COLO829 (cell line): ENCODE data around the gene WDTC1.
A peak's percentile ranks its signal among the peaks of the same experiment; 100 is the strongest.
"Not testable (repeated sequence)": the region's sequence is repeated elsewhere in the genome, so short reads cannot be mapped to it uniquely, and the experiment has no call there.

ENCODE experiments used
- DNase-seq: peaks from one replicate; pipeline ENCODE4 v3.0.0; 2012; ENCODE audit warnings: low spot score

Gene WDTC1

DNA sequence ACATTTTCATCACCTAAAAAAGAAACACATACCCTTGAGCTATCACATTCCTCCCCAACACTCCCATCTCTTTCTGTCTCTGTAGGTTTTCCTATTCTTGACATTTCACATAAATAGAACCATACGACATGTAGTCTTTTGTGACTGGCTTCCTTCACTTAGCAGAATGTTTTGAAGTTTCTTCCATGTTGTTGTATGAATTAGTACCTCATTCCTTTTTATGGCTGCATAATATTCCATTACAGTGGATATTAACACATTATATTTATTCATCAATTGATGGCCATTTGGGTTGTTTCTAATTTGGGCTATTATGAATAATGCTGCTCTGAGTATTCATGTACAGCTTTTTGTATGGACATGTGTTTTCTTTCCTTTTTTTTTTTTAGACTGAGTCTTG, 11.8 kb downstream of the WDTC1 start:
- DNase-seq, result no peak

- DNase-seq, result no peak
Observed at GRCh38 chr1:27253596-27253995, 19.2 kb downstream of the WDTC1 start.

DNA sequence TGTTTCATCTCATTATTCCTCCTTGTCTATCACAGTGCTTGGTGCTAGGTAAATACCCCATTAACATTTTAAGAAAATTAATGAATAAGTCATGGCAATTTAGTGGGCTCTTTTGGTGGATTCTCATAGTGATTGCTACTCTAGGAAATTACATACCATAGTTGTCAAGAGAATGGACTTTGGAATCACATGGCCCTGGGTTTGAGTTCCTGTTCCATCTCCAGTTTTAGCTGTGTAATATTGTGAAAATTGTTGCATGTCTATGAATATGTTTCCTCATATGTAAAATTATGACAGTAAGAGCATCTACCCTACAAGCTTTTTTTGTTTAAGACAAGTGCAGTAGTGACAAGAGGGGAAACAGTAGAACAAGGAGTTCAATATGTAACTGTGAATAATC, 20.7 kb downstream of the WDTC1 start:
- DNase-seq, result no peak

DNA sequence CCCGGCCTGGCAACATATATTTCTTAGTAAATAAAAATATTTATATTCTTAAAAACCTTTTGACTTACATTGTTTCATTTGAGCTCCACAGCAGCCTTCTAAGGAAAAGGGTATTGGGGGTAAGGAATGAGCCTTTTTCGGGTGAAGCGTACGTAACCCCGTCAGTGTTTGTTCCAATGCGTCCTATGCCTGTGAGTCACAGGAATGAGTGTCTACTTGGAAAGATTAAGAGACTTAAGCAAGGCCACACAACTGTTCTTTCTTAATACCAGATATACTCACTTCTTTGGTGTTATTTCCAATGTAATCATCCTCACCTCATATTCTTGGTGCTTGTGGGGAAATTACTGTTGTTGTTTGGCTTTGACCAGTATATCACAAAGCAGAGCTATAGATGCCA, 22.7 kb downstream of the WDTC1 start:
- DNase-seq, result no peak

DNA sequence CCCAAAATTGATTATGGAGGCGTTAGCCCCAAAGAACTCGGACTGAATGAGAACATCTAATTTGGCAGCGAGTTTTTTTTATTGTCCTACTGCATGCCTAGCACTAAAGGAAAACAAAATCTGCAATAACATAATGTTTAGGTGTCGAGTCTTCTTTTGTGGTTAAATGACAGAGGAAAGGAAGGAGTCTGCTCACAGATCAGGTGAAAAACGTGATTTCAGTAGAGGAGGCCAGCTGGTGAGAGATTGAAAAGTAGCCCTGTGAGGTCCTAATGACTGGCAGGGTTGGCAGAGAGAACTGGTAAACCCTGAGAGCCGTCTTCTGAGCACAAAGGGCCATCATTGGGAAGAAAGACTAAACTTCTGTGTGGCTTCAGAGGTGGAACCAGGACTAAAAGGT, 24.2 kb downstream of the WDTC1 start:
- DNase-seq, result no peak

DNA sequence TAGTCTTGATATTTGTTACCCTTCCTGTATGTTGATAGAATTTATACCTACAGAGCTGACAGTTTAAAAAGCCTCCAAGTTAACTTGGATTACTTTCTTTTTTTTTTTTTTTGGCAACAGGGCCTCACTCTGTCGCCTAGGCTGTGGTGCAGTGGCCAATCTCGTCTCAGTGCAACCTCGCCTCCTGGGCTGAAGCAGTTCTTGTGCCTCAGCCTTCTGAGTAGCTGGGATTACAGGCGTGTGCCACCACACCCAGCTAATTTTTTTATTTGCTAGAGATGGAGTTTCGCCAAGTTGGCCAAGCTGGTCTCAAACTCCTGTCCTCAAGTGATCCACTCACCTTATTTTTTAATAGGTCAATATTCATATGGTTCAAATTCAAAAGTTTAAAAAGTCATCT, 32.7 kb downstream of the WDTC1 start:
- no peak for DNase-seq

- DNase-seq, result no peak
Observed at GRCh38 chr1:27269276-27269675, 34.8 kb downstream of the WDTC1 start.

DNA sequence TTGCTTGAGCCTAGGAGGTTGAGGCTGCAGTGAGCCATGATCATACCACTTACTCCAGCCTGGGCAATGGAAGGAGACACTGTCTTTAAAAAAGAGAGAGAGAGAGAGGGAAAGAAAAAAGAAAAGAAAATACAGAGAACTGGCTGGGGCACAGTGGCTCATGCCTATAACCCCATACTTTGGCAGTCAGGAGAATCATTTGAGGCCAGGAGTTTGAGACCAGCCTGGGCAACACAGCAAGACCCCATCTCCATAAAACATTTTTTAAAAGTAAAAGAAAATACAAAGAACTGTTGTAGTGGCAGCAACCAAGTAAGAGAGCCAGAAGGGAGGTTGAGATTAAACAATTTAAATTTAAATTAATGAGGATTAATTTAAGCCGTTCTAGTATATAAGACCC, 39.8 kb downstream of the WDTC1 start:
- DNase-seq, result no peak

DNA sequence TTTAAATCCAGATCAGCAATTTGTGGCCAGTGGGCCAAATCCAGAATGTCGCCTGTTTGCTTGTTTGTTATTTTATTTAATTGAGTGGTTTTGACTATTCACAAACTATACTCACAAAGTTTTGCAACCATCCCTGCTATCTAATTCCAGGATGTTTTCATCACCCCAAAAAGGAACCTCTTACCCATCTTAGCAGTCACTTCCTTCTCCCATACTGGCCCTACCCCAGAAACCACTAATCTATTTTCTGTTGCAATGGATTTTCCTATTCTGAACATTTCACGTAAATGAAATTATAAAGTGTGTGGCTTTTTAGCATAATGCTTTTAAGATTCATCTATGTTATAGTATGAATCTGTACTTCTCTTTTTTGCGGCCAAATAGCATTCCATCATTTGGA, 41.3 kb downstream of the WDTC1 start:
- DNase-seq, result no peak

- peak; percentile 90 for DNase-seq
Observed at GRCh38 chr1:27284425-27285273, 50.2 kb downstream of the WDTC1 start.

- no peak for DNase-seq
Observed at GRCh38 chr1:27285274-27285660, 50.8 kb downstream of the WDTC1 start.

GRCh38 chr1:27285821-27286220, 51.4 kb downstream of the WDTC1 start:
- not testable (repeated sequence) for DNase-seq

DNA sequence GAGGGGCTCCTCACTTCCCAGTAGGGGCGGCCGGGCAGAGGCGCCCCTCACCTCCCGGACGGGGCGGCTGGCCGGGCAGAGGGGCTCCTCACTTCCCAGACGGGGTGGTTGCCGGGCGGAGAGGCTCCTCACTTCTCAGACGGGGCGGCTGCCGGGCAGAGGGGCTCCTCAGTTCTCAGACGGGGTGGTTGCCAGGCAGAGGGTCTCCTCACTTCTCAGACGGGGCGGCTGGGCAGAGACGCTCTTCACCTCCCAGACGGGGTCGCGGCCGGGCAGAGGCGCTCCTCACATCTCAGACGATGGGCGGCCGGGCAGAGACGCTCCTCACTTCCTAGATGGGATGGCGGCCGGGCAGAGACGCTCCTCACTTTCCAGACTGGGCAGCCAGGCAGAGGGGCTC, 54.7 kb downstream of the WDTC1 start:
- DNase-seq, result not testable (repeated sequence)

GRCh38 chr1:27290581-27290980, 56.1 kb downstream of the WDTC1 start:
- no peak for DNase-seq

- DNase-seq, result no peak
Observed at GRCh38 chr1:27292106-27292505, 57.7 kb downstream of the WDTC1 start.

DNA sequence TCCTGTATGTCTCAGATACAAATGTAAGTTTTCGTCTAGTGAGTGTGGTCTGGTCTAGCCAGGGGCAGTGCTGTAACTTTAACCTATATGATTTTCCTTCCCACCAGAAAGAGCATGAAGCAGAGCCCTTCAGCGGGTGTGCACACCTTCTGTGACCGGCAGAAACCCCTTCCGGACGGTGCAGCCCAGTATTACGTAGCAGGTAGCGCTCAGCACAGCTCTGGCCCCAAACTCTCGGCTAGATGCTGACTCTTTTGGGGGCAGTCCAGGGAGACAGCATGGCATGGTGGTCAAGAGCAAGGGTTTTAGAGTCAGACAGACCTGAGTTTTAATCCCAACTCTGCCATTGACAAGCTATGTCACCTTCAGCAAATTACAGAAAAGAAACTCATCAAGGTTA, 59.5 kb downstream of the WDTC1 start:
- no peak for DNase-seq

- DNase-seq, result peak; percentile 51
Observed at GRCh38 chr1:27296773-27297291, 62.4 kb downstream of the WDTC1 start.

DNA sequence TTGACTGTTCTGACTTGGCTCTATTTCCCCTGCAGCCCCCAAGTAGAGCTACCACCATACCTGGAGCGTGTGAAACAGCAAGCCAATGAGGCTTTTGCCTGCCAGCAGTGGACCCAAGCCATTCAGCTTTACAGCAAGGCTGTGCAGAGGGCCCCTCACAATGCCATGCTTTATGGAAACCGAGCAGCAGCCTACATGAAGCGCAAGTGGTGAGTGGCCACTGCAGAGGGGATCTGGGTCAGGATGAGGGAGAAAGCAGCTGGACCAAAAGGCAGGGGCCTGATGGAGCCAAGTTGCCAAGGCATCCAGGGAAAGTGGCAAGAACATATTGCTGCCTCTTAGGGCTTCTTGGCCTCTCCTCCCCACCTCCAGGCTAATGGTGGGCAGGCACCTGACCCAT, 63.5 kb downstream of the WDTC1 start:
- no peak for DNase-seq

GRCh38 chr1:27298632-27299384, 64.4 kb downstream of the WDTC1 start:
- DNase-seq, result no peak

- peak; percentile 78 for DNase-seq
Observed at GRCh38 chr1:27299385-27300271, 65.2 kb downstream of the WDTC1 start.

DNA sequence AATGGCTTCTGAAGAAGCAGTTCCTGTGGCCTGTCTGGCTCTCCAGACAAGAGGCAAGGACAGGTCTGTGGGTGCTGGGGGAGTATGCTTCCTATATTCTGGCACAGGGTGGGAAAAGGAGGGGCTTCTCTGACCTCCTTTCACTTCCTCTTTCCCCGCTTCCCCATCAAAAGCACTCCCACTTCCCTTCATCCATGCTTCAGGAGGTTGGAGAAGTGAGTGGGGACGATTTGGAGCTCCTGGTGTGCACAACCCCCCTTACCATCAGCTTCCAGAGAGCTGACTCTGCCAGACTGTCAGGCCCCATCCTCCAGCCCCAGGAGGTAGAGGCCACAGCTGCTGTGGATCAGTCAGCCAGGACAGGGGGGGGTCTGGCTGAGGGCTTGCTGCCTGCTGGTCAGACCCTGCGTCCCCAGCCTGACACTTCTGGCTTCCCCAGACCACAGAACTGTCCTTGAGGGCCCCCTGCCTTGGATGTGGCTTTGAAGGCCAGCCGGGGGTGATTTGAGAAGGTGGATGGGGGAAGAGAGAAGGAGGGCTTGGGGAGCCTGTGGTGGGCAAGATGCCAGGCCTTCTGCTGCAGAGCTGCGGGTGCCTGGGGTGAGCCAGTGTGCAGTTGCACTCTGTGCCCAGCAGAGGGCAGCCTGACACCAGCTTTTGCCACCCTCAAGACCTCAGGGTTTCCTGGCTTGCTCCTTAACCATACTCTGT, 66.1 kb downstream of the WDTC1 start:
- DNase-seq, result peak; percentile 83

DNA sequence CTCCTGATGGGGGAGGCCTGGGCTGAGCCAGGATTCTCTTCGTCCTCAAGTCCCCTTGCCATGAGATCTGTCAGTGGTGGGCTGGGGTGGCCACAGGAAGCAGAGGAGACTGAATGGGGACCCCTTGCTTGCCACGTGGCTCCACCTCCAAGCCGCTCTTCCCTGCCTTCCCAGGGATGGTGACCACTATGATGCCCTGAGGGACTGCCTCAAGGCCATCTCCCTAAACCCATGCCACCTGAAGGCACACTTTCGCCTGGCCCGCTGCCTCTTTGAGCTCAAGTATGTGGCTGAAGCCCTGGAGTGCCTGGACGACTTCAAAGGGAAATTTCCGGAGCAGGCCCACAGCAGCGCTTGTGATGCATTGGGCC, 66.6 kb downstream of the WDTC1 start:
- no peak for DNase-seq
